HL-60/S4 treated with retinoic acid at 250 ng/mL for 4 days and 3 days (cell line): ENCODE data around the gene AKAP13.
"Not testable (repeated sequence)": the region's sequence is repeated elsewhere in the genome, so short reads cannot be mapped to it uniquely, and the experiment has no call there.

Experiments used
- in situ Hi-C: fragments of 300-500 bp; cut with MboI; formaldehyde crosslinking; loops from 2 replicates; pipeline ENCODE4 v1.7.0; 2022; ENCODE audit warnings: low sequenced_read_pairs

Gene AKAP13

DNA sequence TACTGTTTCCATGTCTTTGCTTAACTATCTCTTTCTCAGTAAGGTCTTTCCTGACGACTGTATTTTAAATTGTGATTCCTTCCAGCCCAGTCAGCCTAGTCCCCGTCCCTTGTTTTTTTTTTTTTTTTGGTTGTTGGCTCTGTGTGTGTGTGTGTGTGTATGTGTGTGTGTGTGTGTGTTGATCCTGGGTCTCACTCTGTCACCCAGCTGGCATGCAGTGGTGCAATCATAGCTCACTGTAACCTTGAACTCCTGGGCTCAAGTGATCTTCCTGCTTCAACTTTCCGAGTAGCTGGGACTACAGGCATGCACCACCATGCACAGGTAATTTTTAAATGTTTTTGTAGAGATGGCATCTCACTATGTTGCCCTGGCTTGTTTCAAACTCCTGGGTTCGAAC lies 31.3 kb upstream of the AKAP13 start:
- in situ Hi-C loops, result not testable (repeated sequence)

DNA sequence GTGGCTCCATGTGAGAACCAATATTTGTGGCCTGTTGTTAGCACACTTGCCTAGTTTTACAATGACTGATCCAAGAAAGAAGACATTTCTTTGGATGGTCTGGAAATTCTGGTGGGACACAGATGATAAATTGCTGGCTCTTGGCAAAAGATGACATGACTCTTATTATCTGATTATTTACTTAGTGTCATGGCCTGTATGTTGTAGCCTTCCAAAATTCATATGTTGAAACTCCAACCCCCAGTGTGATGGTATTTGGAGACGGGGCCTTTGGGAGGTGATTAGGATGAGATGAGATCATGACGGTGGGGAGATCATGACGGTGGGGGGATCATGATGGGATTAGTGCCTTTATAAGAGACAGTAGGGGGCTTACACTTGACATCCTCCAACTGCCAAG lies 30.0 kb upstream of the AKAP13 start:
- in situ Hi-C loops, result no loop called here

DNA sequence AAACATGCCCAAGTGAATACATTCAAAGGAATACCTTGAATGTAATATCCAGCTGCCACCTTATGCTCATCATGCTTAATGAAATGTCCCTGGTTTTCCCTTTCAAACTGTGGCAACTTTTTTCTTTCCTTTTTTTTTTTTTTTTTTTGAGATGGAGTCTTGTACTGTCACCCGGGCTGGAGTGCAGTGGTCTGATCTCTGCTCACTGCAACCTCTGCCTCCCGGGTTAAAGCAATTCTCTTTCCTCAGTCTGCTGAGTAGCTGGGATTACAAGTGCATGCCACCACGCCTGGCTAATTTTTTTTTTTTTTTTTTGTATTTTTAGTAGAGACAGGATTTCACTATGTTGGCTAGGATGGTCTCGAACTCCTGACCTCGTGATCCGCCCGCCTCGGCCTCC lies 28.9 kb upstream of the AKAP13 start:
- in situ Hi-C loops, result not testable (repeated sequence)

DNA sequence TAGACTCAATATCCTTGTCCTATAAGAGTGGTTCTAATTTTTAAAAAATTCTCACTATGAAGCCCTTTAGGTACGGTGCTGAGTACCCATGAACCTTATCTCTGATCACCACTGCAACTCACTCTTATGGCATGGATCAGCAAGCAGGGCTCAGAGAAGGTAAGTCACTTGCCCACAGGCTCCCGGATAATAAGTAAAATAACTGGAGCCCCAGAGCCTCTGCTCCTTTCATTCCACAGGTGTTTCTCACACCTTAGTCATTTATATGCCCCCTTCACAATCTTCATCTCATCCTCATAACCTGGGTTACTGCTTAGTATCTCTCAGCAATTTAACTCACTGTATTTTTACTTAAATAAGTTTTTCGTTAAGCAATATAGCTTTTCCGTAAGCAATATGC lies 28.4 kb upstream of the AKAP13 start:
- in situ Hi-C loops, result no loop called here

DNA sequence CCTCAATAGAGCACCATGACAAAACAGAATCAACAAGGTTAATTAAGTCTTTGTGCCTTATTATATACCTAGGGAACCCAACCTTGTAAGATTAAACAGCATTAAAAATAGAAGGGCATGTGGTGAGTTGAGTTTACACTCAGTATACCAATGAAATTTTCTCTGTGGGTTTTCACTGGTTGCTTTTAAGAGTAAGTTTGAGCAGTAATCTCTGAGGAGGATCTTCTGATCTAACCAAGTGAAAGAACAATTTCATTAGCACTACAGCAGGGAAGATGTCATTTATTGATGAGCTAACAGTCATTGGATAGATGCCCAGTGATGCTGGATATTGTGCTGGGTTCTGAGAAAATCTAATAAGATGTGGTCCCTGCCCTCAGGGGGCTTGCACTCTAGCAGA lies 26.9 kb upstream of the AKAP13 start:
- in situ Hi-C loops, result no loop called here

DNA sequence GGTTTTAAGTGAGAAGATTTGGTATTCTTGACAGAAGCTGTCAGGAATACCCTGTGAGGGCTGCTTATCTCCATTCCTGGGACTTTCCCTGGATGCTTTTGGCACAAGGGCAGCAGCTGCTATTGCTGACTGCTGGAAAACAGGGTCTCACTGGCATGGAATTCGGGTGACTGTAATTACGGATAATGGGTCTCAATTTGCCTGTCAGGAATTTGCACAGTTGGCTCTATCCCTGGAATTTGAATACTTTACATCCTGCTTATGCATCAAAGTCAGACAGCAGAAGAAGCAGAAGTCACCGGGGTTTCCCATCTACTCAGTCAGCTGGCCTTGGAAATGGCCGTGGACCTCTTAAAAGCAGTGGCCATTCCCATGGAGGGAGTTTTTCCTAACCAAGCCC lies 25.9 kb upstream of the AKAP13 start:
- in situ Hi-C loops, result no loop called here

DNA sequence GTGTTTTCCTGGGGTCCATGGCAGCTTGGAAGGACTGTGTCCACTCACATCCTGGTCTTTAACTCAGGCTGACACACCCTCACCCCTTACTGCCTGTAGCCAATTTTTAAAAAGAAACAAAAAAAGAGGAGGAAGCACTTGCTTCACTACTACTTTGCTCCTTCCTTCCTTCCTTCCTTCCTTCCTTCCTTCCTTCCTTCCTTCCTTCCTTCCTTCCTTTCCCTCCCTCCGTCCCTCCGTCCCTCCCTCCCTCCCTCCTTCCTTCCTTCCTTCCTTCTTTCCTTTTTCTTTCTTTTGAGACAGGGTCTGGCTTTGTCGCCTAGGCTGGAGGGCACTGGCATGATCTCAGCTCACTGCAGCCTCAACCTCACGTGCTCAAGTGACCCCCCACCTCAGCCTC lies 25.5 kb upstream of the AKAP13 start:
- in situ Hi-C loops, result no loop called here

DNA sequence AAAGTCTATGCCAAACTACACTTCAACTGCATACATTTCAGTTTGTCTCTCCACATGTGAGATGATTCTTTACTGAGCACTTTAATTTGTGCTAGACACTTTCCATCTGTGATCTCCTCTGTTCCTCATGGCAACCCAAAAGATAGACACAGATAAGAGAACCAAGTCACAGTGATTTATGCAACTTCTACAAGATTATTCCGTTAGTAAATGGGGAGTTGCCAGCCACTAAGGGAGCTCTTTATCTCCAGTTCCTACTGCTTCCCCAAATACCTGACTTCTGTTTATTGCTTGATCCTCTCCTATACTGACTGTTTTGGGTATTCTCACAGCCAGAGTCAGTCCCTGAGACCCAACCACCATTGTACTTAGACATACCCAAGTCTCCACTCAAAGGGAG lies 24.1 kb upstream of the AKAP13 start:
- in situ Hi-C loops, result no loop called here

DNA sequence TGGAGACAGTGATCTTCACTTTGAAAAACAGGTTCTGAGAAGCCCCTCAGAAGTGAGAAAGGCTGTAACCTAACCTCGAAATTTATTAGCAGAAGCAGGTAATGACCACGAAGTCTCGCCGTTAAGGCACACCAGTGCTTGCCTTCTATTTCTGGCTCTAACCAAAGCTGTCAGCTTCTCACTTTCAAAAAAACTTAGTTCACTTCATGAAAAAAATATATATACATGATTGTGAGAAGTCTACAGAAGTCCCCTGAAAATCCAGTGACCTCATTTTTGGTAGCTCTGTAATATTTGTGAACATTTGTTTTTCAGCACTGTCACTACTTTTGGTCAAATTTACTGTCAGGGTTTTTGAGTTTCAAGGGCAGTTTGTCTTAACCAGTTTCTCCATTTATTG lies 19.1 kb upstream of the AKAP13 start:
- in situ Hi-C loops, result no loop called here

DNA sequence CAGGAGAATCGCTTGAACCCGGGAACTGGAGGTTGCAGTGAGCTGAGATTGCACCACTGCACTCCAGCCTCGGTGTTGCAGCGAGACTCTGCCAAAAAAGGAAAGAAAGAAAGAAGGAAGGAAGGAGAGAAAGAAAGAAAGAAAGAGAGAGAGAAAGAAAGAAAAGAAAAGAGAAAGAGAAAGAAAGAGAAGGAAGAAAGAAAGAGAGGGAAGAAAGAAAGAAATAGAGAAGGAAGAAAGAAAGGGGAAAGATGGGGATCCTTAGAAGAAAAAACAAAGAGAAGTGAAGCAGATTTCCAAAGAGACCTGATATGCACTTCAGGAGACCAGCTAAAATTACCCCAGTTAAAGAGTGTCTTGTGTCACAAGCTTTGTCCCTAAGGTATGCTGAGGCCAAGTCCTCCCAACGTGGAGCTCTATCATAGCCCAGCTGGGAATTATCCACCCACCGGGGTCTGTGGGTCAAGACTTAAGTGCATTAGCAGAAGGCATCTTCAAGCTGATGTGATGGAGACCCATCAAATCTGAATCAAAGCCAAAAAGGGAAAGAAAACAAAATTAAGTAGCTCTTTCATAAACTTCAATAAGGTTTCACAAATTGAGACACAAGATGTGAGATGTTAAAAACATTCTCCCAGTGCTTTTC lies 17.8 kb upstream of the AKAP13 start:
- in situ Hi-C loops, result no loop called here

DNA sequence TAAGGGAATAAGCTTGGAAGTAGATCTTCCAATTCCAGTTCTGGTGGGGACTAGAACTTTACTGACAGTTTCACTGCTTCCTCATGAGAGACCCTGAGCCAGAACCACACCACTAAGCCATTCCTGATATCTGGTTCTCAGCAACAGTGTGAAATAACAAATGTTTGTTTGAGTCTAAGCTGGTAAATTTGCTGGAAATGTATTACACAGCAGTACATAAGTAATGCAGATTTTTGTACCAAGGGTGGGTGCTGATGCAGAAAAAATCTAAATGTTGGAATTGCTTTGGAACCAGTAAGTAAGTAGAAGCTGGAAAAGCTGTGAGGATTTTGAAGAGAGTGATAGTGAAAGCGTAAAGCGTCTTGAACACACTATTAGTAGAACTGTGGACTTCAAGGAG lies 14.4 kb upstream of the AKAP13 start:
- in situ Hi-C loops, result no loop called here

DNA sequence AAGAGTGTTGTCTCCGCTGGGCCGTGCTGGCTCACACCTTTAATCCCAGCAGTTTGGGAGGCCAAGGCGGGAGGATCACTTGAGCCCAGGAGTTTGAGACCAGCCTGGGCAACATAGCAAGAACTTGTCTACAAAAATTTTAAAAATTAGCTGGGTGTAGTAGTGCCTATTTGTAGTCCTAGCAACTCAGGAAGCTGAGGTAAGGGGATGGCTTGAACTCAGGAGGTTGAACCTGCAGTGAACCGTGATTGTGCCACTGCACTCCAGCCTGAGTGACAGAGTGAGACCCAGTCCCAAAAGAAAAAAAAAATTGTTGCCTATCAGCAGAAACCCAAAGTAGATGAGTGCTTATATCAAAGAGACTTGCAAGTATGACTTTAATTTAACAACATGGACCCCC lies 12.7 kb upstream of the AKAP13 start:
- in situ Hi-C loops, result no loop called here

DNA sequence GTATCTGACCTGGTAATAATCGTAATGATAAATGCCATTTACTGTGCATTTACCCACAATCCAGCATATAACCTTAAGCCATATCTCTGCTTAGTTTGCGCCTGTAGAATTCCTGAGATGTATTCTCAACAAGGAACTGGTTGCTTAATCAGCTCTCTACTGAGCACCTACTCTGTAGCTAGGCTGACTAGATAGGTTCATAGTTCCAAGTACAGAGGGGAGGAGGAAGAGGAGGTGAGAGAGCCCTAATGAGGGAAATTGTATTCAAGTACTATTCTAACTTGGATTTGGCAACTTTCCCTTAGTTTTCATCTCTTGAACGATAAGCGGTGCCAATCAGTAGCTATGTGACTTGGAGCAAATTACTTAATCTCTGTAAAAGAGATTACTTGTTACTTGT lies 5.6 kb upstream of the AKAP13 start:
- in situ Hi-C loops, result no loop called here

DNA sequence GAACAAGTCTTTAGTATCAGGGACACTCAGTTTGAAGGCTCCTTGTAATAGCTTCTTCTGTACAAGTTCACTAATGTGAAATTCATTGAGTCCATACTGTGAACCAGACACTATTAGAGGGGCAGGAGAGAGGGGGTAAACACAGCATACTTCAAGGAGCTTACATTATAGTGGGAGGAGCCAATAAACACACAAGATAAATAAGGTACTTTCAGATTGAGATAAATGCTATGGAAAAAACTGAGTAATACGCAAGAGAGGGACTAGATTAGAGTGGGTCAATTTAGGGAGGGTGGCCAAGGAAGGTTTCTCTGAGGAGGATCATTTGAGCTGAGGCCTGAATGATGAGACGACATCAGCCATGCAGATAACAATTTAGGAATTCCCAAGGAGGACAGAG lies 3.1 kb upstream of the AKAP13 start:
- in situ Hi-C loops, result no loop called here

DNA sequence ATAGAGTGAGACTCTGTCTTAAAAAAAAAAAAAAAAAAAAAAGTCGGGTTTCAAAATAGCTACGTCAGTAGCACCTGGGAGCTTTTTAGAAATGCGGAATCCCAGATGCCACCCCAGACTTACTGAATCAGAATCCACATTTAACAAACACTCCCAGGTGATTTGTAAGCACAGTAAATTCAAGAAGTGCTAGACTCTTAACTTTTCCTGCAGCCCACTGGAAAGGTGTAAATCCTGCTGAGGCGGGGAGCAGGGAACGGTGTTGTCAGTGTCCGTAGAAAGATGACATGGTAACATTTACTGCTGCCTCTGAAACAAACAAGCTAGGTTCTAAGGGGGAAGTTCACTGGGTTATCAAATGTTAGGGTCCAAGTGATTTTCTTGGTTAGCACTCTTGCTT lies 2.4 kb upstream of the AKAP13 start:
- in situ Hi-C loops, result no loop called here

DNA sequence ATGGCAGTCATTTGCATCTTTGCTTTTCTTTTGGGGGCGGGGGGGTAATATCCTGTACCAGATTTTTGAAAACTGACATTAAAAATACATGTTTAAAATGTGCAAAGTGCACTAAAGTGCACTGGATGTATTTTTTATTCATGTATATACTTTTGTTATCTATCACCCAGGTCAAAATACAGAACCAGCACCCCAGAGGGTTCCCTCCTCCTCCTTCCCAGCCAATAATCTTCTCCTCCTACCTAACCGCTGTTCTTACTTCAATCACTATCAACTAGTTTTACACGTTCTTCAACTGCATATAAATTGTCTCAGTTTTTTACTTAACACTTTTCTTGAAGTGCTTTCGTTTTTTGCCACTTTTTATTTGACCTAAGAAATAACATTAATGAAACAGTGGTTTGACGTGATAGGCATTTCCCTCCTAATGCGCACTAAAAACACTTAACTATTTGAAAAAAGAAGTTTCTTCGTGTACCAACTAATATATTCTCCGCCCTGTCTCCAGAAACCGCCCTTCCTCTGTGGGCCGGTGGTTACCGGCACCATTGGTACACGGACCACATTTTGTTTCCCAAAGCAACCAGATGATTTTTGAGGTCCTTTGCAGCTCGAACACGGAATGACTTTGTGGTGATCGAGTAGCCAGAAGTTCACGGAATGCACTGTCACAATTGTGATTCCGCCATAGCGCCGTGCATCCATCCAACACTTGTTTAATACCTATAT lies 836 bp upstream of the AKAP13 start:
- in situ Hi-C loops, result no loop called here

DNA sequence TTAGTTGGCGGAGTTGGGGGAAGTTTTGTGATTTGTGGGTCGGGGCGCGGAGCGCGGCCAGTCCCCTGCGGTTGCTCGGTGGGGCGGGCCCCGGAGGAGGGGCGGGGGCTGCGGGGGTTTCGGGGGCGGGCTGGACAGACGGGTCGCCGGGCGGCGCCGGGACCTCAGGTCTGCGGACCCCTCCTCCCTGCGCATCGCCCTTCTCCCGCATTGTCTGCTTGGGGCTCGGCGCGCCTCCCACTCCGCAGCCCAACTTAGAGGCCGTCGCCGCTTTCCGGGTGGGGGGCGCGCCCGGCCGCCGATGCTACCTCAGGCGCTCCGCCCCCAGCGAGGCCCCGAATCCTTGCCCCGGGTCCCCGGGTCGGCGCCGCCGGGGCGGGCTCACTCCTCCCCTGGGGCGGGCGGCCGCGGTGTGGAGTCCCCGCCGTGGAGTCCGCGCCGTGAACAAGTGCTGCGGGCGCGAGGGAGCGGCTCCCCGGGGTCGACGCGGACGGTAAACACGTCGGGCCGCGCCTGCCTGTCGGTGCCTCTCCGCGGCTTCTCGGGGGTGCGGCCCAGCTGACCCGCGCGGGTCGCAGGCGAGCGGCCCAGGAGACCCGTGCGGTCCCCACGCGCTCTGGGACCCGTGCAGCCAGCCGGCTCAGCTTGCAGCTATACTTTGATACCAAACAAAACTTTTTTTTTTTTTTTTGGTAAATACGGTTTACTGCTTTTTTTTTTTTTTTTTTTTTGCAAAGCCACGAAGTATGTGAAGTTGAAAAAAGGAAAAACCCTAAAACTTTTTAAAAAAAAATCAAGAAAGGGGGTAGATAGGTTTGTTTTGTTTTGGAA lies 624 bp downstream of the AKAP13 start:
- in situ Hi-C loops, result no loop called here

DNA sequence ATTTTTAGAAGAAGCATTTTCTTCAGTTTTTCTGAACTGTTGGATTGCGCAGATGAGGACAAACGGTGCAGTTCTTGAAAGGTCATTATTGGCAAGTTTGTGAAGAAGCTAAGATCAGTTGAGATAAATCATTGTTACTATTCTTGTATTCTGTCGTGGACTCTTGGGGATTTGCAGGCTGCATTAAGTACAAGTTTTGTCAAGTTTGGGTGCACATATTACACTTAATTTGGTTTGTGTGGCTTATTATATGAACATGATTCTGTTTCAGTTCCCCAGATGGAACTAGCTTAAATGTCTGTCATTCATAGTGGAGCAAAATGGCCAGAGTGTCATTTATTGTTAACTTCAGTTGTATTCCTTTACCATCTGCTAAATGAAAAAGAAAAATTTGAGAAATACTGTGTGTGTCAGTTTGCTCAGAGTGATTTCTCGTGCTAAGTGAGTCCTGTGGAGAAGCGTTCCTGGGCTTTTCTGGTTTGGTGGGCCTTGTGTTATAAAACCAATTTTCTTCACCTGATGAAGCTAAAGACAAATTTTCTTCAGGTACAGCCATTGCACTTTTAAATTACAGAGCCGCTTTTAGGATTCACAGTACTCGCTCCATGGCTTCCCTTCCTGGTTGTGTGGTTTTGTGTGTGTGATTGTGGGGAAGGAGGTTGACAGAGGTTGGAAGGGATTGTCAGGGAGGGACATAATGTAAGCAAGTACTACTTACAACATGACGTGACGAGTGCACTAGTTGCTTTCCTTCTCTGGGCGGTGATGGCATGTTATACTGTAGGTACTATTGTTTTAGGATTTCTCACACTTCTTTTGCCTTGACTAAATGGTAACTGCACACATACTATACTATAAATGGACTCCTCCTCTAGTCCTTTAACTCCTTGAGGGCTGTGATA lies 1.7 kb downstream of the AKAP13 start:
- in situ Hi-C loops, result no loop called here

DNA sequence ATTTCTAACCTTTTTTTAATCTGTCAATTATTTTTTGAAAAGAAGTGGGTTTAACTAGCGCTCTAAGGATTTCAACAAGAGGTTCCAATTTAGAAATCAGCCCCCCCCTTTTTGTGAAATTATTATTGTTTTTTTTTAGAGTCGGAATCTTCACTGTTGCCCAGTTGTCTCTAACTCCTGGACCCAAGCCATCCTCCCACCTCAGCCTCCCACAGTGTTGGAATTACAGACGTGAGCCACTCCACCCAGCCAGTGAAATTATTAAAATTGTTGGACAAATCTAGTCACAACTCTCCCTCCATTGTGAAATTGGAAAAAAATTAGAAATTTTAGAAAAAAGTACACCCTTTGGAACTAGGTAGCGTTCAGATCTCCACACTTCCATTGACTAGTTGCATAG lies 2.5 kb downstream of the AKAP13 start:
- in situ Hi-C loops, result no loop called here

DNA sequence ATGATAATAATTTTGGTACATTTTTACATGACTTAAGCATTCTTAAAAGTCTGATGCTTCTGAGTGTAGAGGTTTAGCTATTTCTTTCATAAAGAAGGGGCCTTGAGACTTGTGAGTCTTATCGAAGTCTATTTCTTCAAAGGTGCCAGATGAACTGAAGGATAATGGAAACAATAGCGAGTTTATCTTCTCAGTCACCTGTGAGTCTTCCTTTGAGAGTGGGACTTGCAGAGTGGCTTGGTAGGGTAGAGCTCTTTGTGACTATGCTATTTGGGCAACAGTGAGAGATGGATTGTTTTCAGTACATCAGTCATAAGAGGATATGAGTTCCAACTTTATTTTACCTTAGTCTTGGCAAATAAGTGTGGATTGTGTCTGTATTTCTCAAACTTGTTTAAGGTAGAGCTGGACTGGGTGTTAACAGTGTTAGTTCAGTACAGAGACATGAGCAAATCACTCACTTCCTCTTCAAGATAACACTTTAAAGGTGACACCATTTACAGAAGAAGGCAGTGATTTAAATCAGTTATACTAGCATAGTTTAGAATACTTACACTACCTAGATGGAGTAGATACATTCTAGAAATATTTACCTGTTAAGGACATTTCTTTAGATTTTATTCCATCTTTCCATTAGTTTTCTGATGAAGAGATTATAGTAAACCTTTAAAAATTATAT lies 3.2 kb downstream of the AKAP13 start:
- in situ Hi-C loops, result no loop called here
